ENCODE measurements around the gene ARHGEF12.
"Not testable (repeated sequence)": the region's sequence is repeated elsewhere in the genome, so short reads cannot be mapped to it uniquely, and the experiment has no call there.

The ARHGEF12 gene

DNA sequence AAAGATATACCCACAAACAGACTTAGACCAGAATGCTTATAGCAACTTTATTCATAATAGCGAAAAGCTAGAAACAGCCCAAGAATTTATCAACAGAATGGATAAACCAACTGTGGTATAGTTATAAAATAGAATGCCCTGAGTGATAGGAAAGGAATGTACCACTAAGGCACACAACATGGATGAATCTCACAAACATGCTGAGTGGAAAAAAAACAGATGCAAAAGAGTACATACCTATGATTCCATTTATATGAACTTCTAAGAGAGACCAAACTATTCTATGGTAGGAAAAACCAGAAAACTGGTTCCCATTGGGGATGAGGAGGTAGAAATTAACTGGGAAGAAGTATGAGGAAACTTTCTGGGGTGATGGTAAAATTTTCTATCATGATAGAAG lies 134.9 kb downstream of the ARHGEF12 start:
- no peak for DNase-seq (ENCODE audit: low read depth, low spot score)
- no peak overlapping the region for H3K27ac ChIP-seq

DNA sequence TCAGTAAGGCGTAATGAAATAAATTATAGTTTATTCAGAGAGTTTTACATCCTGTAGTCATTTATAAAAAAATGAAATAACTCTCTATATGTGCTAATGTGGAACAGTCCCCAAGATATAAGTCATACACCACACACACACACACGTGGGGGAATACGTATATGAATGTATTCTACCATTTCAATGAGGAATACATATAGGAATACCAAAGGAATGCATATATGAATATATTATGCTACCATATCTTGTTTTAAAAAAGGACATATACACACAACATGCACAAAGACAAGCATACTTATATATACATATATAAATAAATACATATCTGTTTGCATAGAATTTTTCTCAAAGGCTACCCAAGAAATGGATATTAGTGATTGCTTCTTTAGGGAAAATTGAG lies 135.8 kb downstream of the ARHGEF12 start:
- no peak for DNase-seq (ENCODE audit: low read depth, low spot score)
- H3K27ac ChIP-seq, result no peak overlapping the region

- no peak for DNase-seq (ENCODE audit: low read depth, low spot score)
Observed at GRCh38 chr11:120473503-120473902, 137.3 kb downstream of the ARHGEF12 start.

GRCh38 chr11:120482149-120482548 lies 145.9 kb downstream of the ARHGEF12 start:
- H3K27ac ChIP-seq, result no peak overlapping the region

More at GRCh38 chr11:120473503-120473902, 137.3 kb downstream of the ARHGEF12 start:
- H3K27ac ChIP-seq, result no peak overlapping the region

DNA sequence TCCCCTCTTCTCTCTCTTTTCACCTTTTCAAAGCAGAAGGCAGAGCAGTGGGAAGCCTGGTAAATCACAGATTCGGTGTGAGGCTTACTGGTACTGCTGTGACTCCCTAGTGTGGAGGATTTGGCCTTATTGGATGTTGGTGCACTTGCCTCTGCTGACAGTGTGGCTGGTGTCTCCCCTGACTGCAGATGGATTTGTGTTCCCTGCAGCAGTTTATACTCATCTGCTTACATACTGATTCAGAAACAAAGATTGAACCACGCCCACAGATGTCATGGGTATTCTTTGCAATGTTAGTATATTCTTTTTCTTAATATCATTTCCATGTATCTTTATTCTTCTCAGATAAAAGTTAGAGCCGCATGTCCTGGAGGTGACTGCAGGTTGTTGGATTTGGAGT lies 148.5 kb downstream of the ARHGEF12 start:
- DNase-seq (ENCODE audit: low read depth, low spot score), result no peak
- no peak overlapping the region for H3K27ac ChIP-seq

More at GRCh38 chr11:120482149-120482548, 145.9 kb downstream of the ARHGEF12 start:
- no peak for DNase-seq (ENCODE audit: low read depth, low spot score)

GRCh38 chr11:120486138-120486537 lies 149.9 kb downstream of the ARHGEF12 start:
- DNase-seq (ENCODE audit: low read depth, low spot score), result no peak
- H3K27ac ChIP-seq, result no peak overlapping the region

DNA sequence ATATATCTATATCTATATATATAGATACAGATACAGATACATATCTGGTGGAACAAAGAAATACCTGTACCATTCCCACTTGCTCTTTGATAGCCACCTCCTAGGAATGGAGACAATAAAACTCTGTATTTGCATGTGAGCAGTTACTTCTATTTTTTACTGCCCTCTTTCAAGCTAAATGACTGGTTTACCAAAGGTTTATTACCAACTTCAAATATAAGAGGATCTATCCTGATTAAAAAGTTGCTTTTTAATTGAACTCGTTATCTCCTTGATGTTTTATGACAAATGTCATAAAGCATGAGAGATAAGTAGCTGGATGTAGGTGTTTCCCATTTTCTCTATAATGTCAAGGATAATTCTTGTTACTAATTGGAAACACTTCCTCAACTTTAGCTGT lies 153.6 kb downstream of the ARHGEF12 start:
- DNase-seq (ENCODE audit: low read depth, low spot score), result no peak
- no peak overlapping the region for H3K27ac ChIP-seq

- DNase-seq (ENCODE audit: low read depth, low spot score), result no peak
- H3K27ac ChIP-seq, result no peak overlapping the region
Observed at GRCh38 chr11:120492486-120492885, 156.3 kb downstream of the ARHGEF12 start.

GRCh38 chr11:120494595-120494994 lies 158.4 kb downstream of the ARHGEF12 start:
- DNase-seq (ENCODE audit: low read depth, low spot score), result no peak
- no peak overlapping the region for H3K27ac ChIP-seq

- DNase-seq (ENCODE audit: low read depth, low spot score), result no peak
- H3K27ac ChIP-seq, result no peak overlapping the region
Observed at GRCh38 chr11:120499088-120499487, 162.9 kb downstream of the ARHGEF12 start.

GRCh38 chr11:120499859-120500258 lies 163.6 kb downstream of the ARHGEF12 start:
- DNase-seq (ENCODE audit: low read depth, low spot score), result no peak
- no peak overlapping the region for H3K27ac ChIP-seq

DNA sequence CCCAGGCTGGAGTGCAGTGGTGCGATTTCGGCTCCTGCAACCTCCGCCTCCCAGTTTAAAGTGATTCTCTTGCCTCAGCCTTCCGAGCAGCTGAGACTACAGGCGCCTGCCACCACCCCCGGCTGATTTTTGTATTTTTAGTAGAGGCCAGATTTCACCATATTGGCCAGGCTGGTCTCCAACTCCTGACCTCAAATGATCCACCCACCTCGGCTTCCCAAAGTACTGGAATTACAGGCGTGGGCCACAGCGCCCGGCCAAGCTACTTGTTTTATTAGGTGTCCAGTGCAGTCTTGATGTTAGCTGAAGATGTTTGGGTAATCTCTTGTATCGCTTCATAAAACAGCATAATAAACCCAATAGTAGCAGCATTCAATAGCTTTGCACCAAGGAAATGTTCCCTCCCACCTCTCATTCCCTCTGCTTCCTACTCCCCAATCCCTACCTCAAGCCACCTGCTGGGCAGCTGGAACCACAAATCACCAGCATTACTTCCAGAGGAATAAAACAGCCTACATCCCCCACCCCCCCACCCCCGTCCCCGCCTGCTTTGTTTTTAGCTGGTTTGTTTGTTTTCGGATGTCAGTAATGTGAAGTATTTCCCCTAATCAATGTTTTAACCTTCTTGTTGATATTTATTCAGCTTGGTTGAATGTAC lies 164.3 kb downstream of the ARHGEF12 start:
- no peak overlapping the region for H3K27ac ChIP-seq
- no peak for DNase-seq (ENCODE audit: low read depth, low spot score)

- H3K27ac ChIP-seq, result no peak overlapping the region
- DNase-seq (ENCODE audit: low read depth, low spot score), result no peak
Observed at GRCh38 chr11:120501440-120501839, 165.2 kb downstream of the ARHGEF12 start.

- no peak overlapping the region for H3K27ac ChIP-seq
- DNase-seq (ENCODE audit: low read depth, low spot score), result no peak
Observed at GRCh38 chr11:120501976-120502755, 166.0 kb downstream of the ARHGEF12 start.

- not testable (repeated sequence) for H3K27ac ChIP-seq; DNase-seq (ENCODE audit: low read depth, low spot score)
Observed at GRCh38 chr11:120503529-120503928, 167.3 kb downstream of the ARHGEF12 start.

GRCh38 chr11:120505801-120506425 lies 169.7 kb downstream of the ARHGEF12 start:
- no peak overlapping the region for H3K27ac ChIP-seq
- no peak for DNase-seq (ENCODE audit: low read depth, low spot score)

- no peak for DNase-seq (ENCODE audit: low read depth, low spot score)
- H3K27ac ChIP-seq, result no peak overlapping the region
Observed at GRCh38 chr11:120509346-120510053, 173.3 kb downstream of the ARHGEF12 start.

DNA sequence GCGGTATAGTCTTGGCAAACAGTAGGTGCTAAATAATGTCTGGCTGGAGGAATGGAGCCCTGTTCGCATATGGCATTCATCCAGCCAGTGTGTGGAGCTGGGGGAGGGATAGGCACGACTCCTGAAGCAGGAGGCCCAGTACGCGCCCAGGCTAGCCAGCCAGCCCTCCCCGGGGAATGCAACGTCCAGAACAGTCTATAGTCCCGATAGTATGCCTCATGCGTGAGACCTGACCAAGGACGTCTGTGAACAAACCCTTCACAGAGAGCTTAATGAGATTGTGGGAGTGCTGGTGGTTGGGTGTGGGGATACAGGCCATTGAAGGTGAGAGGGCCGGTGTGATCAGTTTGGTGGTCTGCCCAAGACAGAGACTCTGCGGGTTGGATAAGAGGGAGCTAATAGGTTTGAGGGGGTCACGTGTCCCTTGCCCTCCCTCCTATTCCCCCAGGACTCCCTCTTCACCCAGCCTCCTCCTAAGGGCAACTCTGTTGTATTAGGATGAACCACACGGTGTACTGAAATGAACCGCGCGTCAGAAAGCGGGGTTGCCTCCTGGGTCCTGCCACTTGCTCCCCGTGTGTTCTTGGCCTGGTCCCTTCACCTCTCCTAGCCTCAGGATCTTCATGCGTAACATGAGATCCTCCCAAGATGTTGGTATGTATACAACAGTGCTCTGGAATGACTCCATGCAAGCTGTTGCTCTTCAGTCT lies 174.3 kb downstream of the ARHGEF12 start:
- no peak for DNase-seq (ENCODE audit: low read depth, low spot score)

DNA sequence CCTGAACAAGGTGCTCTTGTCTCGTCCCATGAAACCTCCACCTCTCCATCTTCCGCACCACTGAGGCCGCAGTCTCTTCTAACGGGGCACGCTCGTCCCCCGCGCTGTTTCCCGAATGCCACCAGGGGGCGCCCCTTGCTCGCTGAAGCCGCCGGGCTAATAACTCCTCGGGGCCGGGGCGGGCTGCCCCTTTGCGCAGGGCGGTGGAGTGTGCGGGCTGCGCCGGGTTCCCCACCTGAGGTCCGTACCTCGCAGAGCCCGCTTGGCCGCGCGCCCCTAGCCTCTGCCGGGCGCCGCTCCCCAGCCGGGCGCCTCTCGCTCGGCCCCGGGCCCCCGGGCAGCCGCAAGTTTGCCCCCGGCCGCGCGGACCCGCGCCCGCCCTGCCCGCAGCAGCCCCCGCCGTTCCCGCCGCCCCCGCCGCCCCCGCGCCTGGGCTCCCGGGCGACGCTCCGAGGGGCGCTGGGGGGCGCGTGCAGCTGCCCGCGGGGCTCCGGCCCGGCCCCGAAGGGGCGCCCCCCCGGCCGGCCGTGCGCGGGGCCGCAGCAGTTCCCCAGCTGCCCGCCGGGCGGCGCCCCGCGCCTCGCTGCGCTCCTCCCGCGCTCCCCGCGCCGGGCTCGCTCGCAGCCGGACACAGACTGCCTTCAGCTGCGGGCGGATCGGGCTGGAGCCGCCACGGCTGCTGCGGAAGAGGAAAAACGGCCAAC lies 175.1 kb downstream of the ARHGEF12 start, which contains the start of gene GRIK4:
Gene GRIK4, plus strand, starts transcription at position 633 of the 704 bp plus-strand sequence. CDS start 148,571 bp downstream, outside the sequence.
- DNase-seq (ENCODE audit: low read depth, low spot score), result no peak
- no peak within 1 kb of the TSS for H3K27ac ChIP-seq

More for the DNA sequence above, 174.3 kb downstream of the ARHGEF12 start:
- H3K27ac ChIP-seq, result no peak overlapping the region
